IPS DF 6.9 (cell line): ENCODE data around the gene TNFSF12.

ENCODE experiments used
- DNase-seq: peaks from one replicate; pipeline ENCODE4 v3.0.0-alpha.2; 2013; ENCODE audit warnings: low read depth, low spot score
- H3K27ac ChIP-seq: one replicate; pipeline ENCODE4 v1.5.1; 2013; ENCODE audit warnings: low read length, control low read depth
- H3K27me3 ChIP-seq: 2 replicates; pipeline ENCODE4 v1.6.1; 2013; ENCODE audit warnings: mild to moderate bottlenecking, low read length; ENCODE audit not compliant: control insufficient read depth, insufficient read depth
- H3K36me3 ChIP-seq: 2 replicates; pipeline ENCODE4 v1.6.1; 2013; ENCODE audit warnings: low read length; ENCODE audit not compliant: control insufficient read depth, insufficient read depth
- H3K4me1 ChIP-seq: 2 replicates; pipeline ENCODE4 v1.6.1; 2013; ENCODE audit warnings: low read length; ENCODE audit not compliant: control insufficient read depth, insufficient read depth
- H3K4me3 ChIP-seq: 2 replicates; pipeline ENCODE4 v1.5.1; 2013; ENCODE audit warnings: mild to moderate bottlenecking, low read length
- H3K9me3 ChIP-seq: 2 replicates; pipeline ENCODE4 v1.6.1; 2013; ENCODE audit warnings: low read length, inconsistent platforms; ENCODE audit not compliant: control insufficient read depth, insufficient read depth
- WGBS: extraction: QIAGEN DNeasy Blood & Tissue Kit; methylation state at CpG from one replicate; pipeline ENCODE4 v1.1.7; 2013; ENCODE audit warnings: mixed read lengths, missing lambda C conversion rate; ENCODE audit not compliant: insufficient read length, insufficient coverage; 5-methylcytosine and 5-hydroxymethylcytosine counted together

Gene TNFSF12

GRCh38 chr17:7606280-7606679 lies 57.4 kb downstream of the TNFSF12 start:
- WGBS, result no CpG with 5 or more reads among the region's 4 CpGs
- no peaks in the 10 kb centered on the region for H3K27me3 ChIP-seq
- peaks cover 6% of the 10 kb centered on the region; the same call in 1 of the 2 replicates for H3K36me3 ChIP-seq
- no peak for DNase-seq
- no peak overlapping the region for H3K4me3 ChIP-seq
- H3K27ac ChIP-seq, result no peak overlapping the region
- H3K4me1 ChIP-seq, result no peaks in the 10 kb centered on the region
- no peaks in the 10 kb centered on the region for H3K9me3 ChIP-seq
